DND-41 (cell line): ENCODE results near the gene ORM2.

Source experiments
- ATAC-seq: fragments of 200-7000 bp; cut with Tn5 transposase; 3 replicates; pipeline ENCODE4 v1.9.1; 2021; ENCODE audit warnings: low read depth; ENCODE audit not compliant: insufficient read depth
- DNase-seq: peaks from one replicate; pipeline ENCODE4 v3.0.0-alpha.2; 2020
- H2AFZ ChIP-seq: 2 replicates; pipeline ENCODE4 v1.6.0; 2012; ENCODE audit warnings: low read depth, low read length
- H3K27ac ChIP-seq: 2 replicates; pipeline ENCODE4 v1.5.1; 2012; ENCODE audit warnings: low read length, inconsistent platforms
- H3K27me3 ChIP-seq: fragments of 200-600 bp; sonication (generic); 2 replicates; pipeline ENCODE4 v1.6.0; 2012; ENCODE audit warnings: low read length, mild to moderate bottlenecking, inconsistent platforms; ENCODE audit not compliant: insufficient read depth, poor library complexity
- H3K36me3 ChIP-seq: 2 replicates; pipeline ENCODE4 v1.5.1; 2012; ENCODE audit warnings: low read length, inconsistent platforms; ENCODE audit not compliant: insufficient read depth
- H3K4me1 ChIP-seq: 2 replicates; pipeline ENCODE4 v1.5.1; 2012; ENCODE audit warnings: mild to moderate bottlenecking, low read length; ENCODE audit not compliant: insufficient read depth
- H3K4me2 ChIP-seq: 2 replicates; pipeline ENCODE4 v1.6.0; 2012; ENCODE audit warnings: mild to moderate bottlenecking, moderate library complexity, low read length, inconsistent platforms; ENCODE audit not compliant: insufficient read depth
- H3K4me3 ChIP-seq, 2 experiments: fragments of 200-600 bp in 1 of 2; shearing (Covaris generic) in 1 of 2; 2 replicates each; pipeline ENCODE4 v1.5.1; 2012 to 2016; ENCODE audit warnings: inconsistent platforms in 2 of 2, low read length in 2 of 2, mild to moderate bottlenecking in 2 of 2, low read depth in 1 of 2, moderate library complexity in 1 of 2
- H3K79me2 ChIP-seq: 2 replicates; pipeline ENCODE4 v1.6.0; 2012; ENCODE audit warnings: low read length, inconsistent platforms; ENCODE audit not compliant: insufficient read depth
- H3K9ac ChIP-seq: 2 replicates; pipeline ENCODE4 v1.6.0; 2012; ENCODE audit warnings: low read depth, mild to moderate bottlenecking, inconsistent platforms, low read length, moderate library complexity
- H3K9me3 ChIP-seq: 2 replicates; pipeline ENCODE4 v1.5.1; 2012; ENCODE audit warnings: low read length, moderate library complexity, mild to moderate bottlenecking, inconsistent platforms; ENCODE audit not compliant: insufficient read depth, severe bottlenecking
- H4K20me1 ChIP-seq: 2 replicates; pipeline ENCODE4 v1.6.0; 2012; ENCODE audit warnings: low read length; ENCODE audit not compliant: insufficient read depth
- CTCF ChIP-seq: IDR thresholded peaks from 2 replicates; pipeline ENCODE4 v1.5.1; 2012; ENCODE audit warnings: borderline replicate concordance, low read length, moderate library complexity, mild to moderate bottlenecking; ENCODE audit not compliant: poor library complexity, severe bottlenecking; ENCODE audit errors: extremely low read depth
- EZH2 ChIP-seq: IDR thresholded peaks from 3 replicates; pipeline ENCODE4 v1.6.1; 2012; ENCODE audit warnings: borderline replicate concordance, low read depth, mild to moderate bottlenecking, moderate library complexity, low read length, inconsistent platforms; ENCODE audit not compliant: severe bottlenecking

Gene ORM2

GRCh38 chr9:114371973-114372917 is 42.6 kb downstream of the ORM2 start:
- Histone ChIP-seq H3K9me3 (no peaks in the 10 kb centered on the region), H3K27ac (peak overlapping the region; percentile 99), H3K36me3 (peaks cover 80% of the 10 kb centered on the region), H3K79me2 (peaks cover 46% of the 10 kb centered on the region), H4K20me1 (peaks cover 3% of the 10 kb centered on the region; the same call in 1 of the 2 replicates), H3K4me3 (peak overlapping the region in 1 of 2 experiments; percentile 51; a peak in 2 of 4 replicates), H3K4me2 (peak overlapping the region; percentile 73), H3K27me3 (no peaks in the 10 kb centered on the region), H3K9ac (peak overlapping the region; percentile 66), H3K4me1 (peaks cover 57% of the 10 kb centered on the region), H2AFZ (peak overlapping the region; percentile 57)
- no peak for TF ChIP-seq CTCF
- no peak for TF ChIP-seq EZH2
- DNase-seq (peak; percentile 86), ATAC-seq (peak; percentile 77)

DNA sequence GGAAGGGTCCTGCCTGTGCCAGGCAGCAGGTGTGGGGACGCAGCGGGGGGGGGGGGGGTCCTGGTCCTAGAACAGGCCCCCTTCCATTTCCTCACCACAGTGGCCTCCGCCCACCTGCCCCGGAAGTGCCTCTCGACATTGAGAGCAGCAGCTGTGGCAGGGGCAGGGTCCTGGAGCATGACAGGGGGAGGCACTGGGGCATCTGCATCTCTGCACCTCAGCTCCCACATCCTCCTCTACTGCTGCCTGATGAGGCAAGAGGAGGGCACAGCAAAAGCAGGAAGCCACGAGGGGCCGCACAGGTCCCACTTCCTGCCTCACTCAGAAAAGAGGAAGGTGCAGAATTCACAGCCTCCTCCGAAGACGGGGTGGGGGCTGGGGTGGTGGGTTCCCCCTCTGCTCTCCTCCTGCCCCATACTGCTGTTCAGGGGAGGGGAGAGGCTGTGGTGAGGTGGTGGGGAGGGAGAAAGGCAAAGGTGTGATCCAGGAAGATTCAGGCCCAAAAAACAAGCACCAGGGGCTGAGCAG is 43.3 kb downstream of the ORM2 start:
- H4K20me1 ChIP-seq = peaks cover 2% of the 10 kb centered on the region; the same call in 1 of the 2 replicates
- H3K27ac ChIP-seq = peak overlapping the region; percentile 99
- peak overlapping the region; percentile 73 for H3K4me2 ChIP-seq
- TF ChIP-seq CTCF (peak; percentile 50), EZH2 (no peak)
- no peaks in the 10 kb centered on the region for H3K27me3 ChIP-seq
- H3K4me1 ChIP-seq = peaks cover 61% of the 10 kb centered on the region
- H3K9me3 ChIP-seq = no peaks in the 10 kb centered on the region
- ATAC-seq (peak; percentile 89), DNase-seq (peak; percentile 98)
- H2AFZ ChIP-seq = peak overlapping the region; percentile 58; the same call in 1 of the 2 replicates
- H3K79me2 ChIP-seq = peaks cover 53% of the 10 kb centered on the region
- H3K36me3 ChIP-seq = peaks cover 80% of the 10 kb centered on the region
- peak overlapping the region; percentile 66 for H3K9ac ChIP-seq
- H3K4me3 ChIP-seq = peak overlapping the region in 1 of 2 experiments; percentile 51; a peak in 2 of 4 replicates

GRCh38 chr9:114373960-114374730 is 44.5 kb downstream of the ORM2 start:
- Histone ChIP-seq H3K4me3 (no peak overlapping the region; a peak in 1 of 4 replicates), H3K27me3 (no peaks in the 10 kb centered on the region), H3K9ac (peak overlapping the region; percentile 53), H3K27ac (peak overlapping the region; percentile 96), H4K20me1 (peaks cover 6% of the 10 kb centered on the region), H3K4me1 (peaks cover 67% of the 10 kb centered on the region), H3K4me2 (peak overlapping the region; percentile 50; the same call in 1 of the 2 replicates), H3K9me3 (no peaks in the 10 kb centered on the region), H2AFZ (no peak overlapping the region), H3K36me3 (peaks cover 81% of the 10 kb centered on the region), H3K79me2 (peaks cover 63% of the 10 kb centered on the region)
- ATAC-seq = no peak
- TF ChIP-seq CTCF (no peak), EZH2 (no peak)
- no peak for DNase-seq
